Measurements from ENCODE around the gene SHROOM3.

SHROOM3 gene

GRCh38 chr4:76434901-76435527 lies at the start of gene SHROOM3:
TSS of gene SHROOM3 (plus strand) at chr4:76435229. CDS start at chr4:76436053, 824 bp downstream.
- no peak for TF ChIP-seq CTCF (IDR thresholded peaks at IDR 0.05; ENCODE audit: extremely low read depth, missing control alignments)
- no peak for DNase-seq (ENCODE audit: low spot score)

- no peak for DNase-seq (ENCODE audit: low spot score)
- no peak for TF ChIP-seq CTCF (IDR thresholded peaks at IDR 0.05; ENCODE audit: extremely low read depth, missing control alignments)
Measured at GRCh38 chr4:76385974-76386373, 49.1 kb upstream of the SHROOM3 start.

GRCh38 chr4:76386566-76387305 lies 48.3 kb upstream of the SHROOM3 start:
- DNase-seq (ENCODE audit: low spot score) = no peak
- TF ChIP-seq CTCF (IDR thresholded peaks at IDR 0.05; ENCODE audit: extremely low read depth, missing control alignments) = no peak

DNA sequence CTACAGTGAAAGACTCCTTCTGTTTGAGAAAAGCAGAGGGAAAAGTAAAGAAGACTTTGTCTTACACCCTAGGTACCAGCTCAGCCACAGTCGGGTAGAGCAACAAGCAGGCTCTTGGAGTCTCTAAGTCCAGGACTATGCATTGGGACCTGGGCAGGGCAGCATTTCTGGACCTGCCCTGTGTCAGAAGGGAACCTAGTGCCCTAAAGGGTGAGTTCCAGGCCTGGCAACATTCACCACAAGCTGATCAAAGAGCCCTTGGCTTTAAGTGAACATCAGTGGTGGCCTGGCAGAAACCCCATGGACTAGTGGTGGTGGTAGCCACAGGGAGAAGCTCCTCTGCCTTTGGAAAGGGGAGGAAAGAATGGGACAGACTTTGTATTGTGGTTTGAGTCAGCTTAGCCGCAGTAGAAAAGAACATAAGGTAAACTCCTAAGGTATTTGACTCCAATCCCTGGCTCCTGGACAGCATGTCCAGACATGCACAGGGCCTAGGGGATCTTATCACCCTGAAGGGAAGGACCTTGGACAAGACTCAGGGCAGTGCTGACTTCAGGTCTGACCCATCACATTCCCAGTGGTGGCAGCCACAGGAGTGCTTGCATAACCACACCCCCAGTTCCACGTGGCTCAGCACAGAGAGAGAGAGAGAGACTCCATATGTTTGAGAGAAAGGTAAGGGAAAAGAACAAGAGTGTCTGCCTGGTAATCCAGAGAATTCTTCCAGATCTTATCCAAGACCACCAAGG lies 46.7 kb upstream of the SHROOM3 start:
- no peak for DNase-seq (ENCODE audit: low spot score)
- no peak for TF ChIP-seq CTCF (IDR thresholded peaks at IDR 0.05; ENCODE audit: extremely low read depth, missing control alignments)

GRCh38 chr4:76401654-76402053 lies 33.4 kb upstream of the SHROOM3 start:
- no peak for TF ChIP-seq CTCF (IDR thresholded peaks at IDR 0.05; ENCODE audit: extremely low read depth, missing control alignments)
- no peak for DNase-seq (ENCODE audit: low spot score)

DNA sequence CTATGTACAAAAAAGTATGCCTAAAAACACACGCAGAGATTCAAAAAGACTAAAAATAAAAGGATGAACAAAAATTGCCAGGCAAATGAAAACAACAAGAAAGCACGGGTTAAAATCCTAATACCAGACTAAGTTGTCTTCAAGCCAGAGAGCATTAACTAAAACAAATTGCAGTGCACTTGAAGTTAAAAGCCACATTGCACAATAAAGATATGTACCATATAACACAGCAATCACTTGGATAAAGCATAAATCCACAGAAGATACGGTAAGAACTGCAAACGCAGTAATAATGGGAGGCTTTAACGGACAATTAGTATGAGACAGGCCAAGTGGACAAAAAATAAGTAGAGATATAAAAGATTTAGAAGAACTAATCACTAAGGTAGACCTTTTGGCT lies 28.9 kb upstream of the SHROOM3 start:
- no peak for TF ChIP-seq CTCF (IDR thresholded peaks at IDR 0.05; ENCODE audit: extremely low read depth, missing control alignments)
- no peak for DNase-seq (ENCODE audit: low spot score)
